ENCODE data around the gene AFP. TPM values are rescaled to one million over a fixed set of nuclear protein-coding genes. Genes with fewer than 3 reads are reported as not detected.

AFP gene
- total RNA-seq, 1 donor from 2014 or later = 11.3 TPM

DNA sequence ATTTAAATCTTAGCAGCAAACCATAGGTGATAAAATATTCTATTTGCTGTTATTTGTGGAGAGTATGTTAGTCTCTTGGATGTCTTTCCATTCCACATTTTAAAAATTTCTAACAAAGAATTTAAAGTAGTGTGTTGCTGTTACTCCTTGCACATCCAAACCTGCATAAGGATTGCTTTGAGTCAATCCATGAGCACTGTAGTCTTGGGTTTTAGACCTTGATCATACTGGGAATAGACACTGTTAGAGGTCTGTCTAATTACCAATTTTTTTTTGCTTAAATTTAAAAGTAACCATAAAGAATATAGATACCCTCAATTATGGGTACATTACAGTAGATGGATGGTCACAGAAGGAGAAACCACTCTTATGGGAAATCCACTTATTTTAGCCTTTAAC lies 1.5 kb downstream of the AFP start:
- Mint-ChIP-seq H3K9me3 (ENCODE audit: unreplicated experiment) (no peaks in the 10 kb centered on the region), H3K4me1 (ENCODE audit: low read depth, unreplicated experiment) (peaks cover 2% of the 10 kb centered on the region), H3K27me3 (ENCODE audit: low read depth, unreplicated experiment) (peaks cover 3% of the 10 kb centered on the region), H3K4me3 (ENCODE audit: unreplicated experiment) (no peak overlapping the region), H3K27ac (ENCODE audit: unreplicated experiment) (no peak overlapping the region), H3K36me3 (ENCODE audit: low read depth, unreplicated experiment) (no peaks in the 10 kb centered on the region)
- H3K9ac ChIP-seq (ENCODE audit: low read length) = no peak overlapping the region
- no peak overlapping the region for H3K4me2 ChIP-seq (ENCODE audit: low read length)
- no peak overlapping the region for H3K27ac ChIP-seq (ENCODE audit: low read depth, low read length)
- H3K79me2 ChIP-seq (ENCODE audit: insufficient read depth, low read length) = no peaks in the 10 kb centered on the region
- no peaks in the 10 kb centered on the region for H3K4me1 ChIP-seq (ENCODE audit: insufficient read depth, low read length)
- H3K9me3 ChIP-seq (ENCODE audit: insufficient read depth, low read depth, low read length) = no peaks in the 10 kb centered on the region
- no peaks in the 10 kb centered on the region for H3K36me3 ChIP-seq (ENCODE audit: insufficient read depth, low read length)
- H3K4me3 ChIP-seq (ENCODE audit: insufficient read depth, low read depth, low read length) = no peak overlapping the region
- TF ChIP-seq EZH2 (IDR thresholded peaks at IDR 0.05; ENCODE audit: insufficient read depth, low read length) (no peak), CTCF (IDR thresholded peaks at IDR 0.05; ENCODE audit: insufficient read depth, low read depth, low read length) (no peak)
- H2AFZ ChIP-seq (ENCODE audit: low read depth, low read length) = no peak overlapping the region
- FAIRE-seq = no peak
- DNase-seq (ENCODE audit: low read depth) = no peak
- H3K27me3 ChIP-seq (ENCODE audit: insufficient read depth, low read length) = no peaks in the 10 kb centered on the region
- no peaks in the 10 kb centered on the region for H4K20me1 ChIP-seq (ENCODE audit: insufficient read depth, low read length)

DNA sequence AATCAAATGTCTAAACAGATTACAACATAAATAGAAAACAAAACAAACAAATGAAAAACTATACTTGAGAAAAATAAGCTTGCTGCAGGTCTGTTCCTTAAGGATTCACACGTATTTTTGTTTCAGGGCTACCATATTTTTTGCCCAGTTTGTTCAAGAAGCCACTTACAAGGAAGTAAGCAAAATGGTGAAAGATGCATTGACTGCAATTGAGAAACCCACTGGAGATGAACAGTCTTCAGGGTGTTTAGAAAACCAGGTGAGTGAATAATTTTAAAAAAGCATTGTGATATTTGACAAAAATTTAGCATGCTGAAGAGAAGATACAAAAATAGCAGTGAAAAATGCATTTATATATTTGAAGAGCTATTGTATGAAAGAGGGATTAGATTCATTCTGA lies 2.0 kb downstream of the AFP start:
- H3K9me3 Mint-ChIP-seq (ENCODE audit: unreplicated experiment) = no peaks in the 10 kb centered on the region
- TF ChIP-seq EZH2 (IDR thresholded peaks at IDR 0.05; ENCODE audit: insufficient read depth, low read length) (no peak), CTCF (IDR thresholded peaks at IDR 0.05; ENCODE audit: insufficient read depth, low read depth, low read length) (no peak)
- Histone ChIP-seq H3K9me3 (ENCODE audit: insufficient read depth, low read depth, low read length) (no peaks in the 10 kb centered on the region), H3K4me3 (ENCODE audit: insufficient read depth, low read depth, low read length) (no peak overlapping the region), H3K9ac (ENCODE audit: low read length) (no peak overlapping the region), H3K36me3 (ENCODE audit: insufficient read depth, low read length) (no peaks in the 10 kb centered on the region), H3K4me1 (ENCODE audit: insufficient read depth, low read length) (no peaks in the 10 kb centered on the region), H2AFZ (ENCODE audit: low read depth, low read length) (no peak overlapping the region), H3K79me2 (ENCODE audit: insufficient read depth, low read length) (no peaks in the 10 kb centered on the region), H4K20me1 (ENCODE audit: insufficient read depth, low read length) (no peaks in the 10 kb centered on the region), H3K27me3 (ENCODE audit: insufficient read depth, low read length) (no peaks in the 10 kb centered on the region), H3K4me2 (ENCODE audit: low read length) (no peak overlapping the region), H3K27ac (ENCODE audit: low read depth, low read length) (no peak overlapping the region)
- peaks cover 3% of the 10 kb centered on the region for H3K27me3 Mint-ChIP-seq (ENCODE audit: low read depth, unreplicated experiment)
- H3K4me1 Mint-ChIP-seq (ENCODE audit: low read depth, unreplicated experiment) = peaks cover 2% of the 10 kb centered on the region
- no peak overlapping the region for H3K4me3 Mint-ChIP-seq (ENCODE audit: unreplicated experiment)
- DNase-seq (ENCODE audit: low read depth) = no peak
- H3K36me3 Mint-ChIP-seq (ENCODE audit: low read depth, unreplicated experiment) = no peaks in the 10 kb centered on the region
- FAIRE-seq = no peak
- no peak overlapping the region for H3K27ac Mint-ChIP-seq (ENCODE audit: unreplicated experiment)

GRCh38 chr4:73438582-73439215 lies 2.7 kb downstream of the AFP start:
- Histone ChIP-seq H3K27me3 (ENCODE audit: insufficient read depth, low read length) (no peaks in the 10 kb centered on the region), H3K4me3 (ENCODE audit: insufficient read depth, low read depth, low read length) (no peak overlapping the region), H3K79me2 (ENCODE audit: insufficient read depth, low read length) (no peaks in the 10 kb centered on the region), H3K36me3 (ENCODE audit: insufficient read depth, low read length) (no peaks in the 10 kb centered on the region), H3K4me2 (ENCODE audit: low read length) (no peak overlapping the region), H3K9ac (ENCODE audit: low read length) (no peak overlapping the region), H3K4me1 (ENCODE audit: insufficient read depth, low read length) (no peaks in the 10 kb centered on the region), H4K20me1 (ENCODE audit: insufficient read depth, low read length) (no peaks in the 10 kb centered on the region), H3K9me3 (ENCODE audit: insufficient read depth, low read depth, low read length) (no peaks in the 10 kb centered on the region), H3K27ac (ENCODE audit: low read depth, low read length) (no peak overlapping the region), H2AFZ (ENCODE audit: low read depth, low read length) (no peak overlapping the region)
- H3K27ac Mint-ChIP-seq (ENCODE audit: unreplicated experiment) = no peak overlapping the region
- FAIRE-seq = no peak
- TF ChIP-seq EZH2 (IDR thresholded peaks at IDR 0.05; ENCODE audit: insufficient read depth, low read length) = no peak
- TF ChIP-seq CTCF (IDR thresholded peaks at IDR 0.05; ENCODE audit: insufficient read depth, low read depth, low read length) = no peak
- H3K27me3 Mint-ChIP-seq (ENCODE audit: low read depth, unreplicated experiment) = peaks cover 3% of the 10 kb centered on the region
- no peak for DNase-seq (ENCODE audit: low read depth)
- H3K36me3 Mint-ChIP-seq (ENCODE audit: low read depth, unreplicated experiment) = no peaks in the 10 kb centered on the region
- peaks cover 2% of the 10 kb centered on the region for H3K4me1 Mint-ChIP-seq (ENCODE audit: low read depth, unreplicated experiment)
- H3K9me3 Mint-ChIP-seq (ENCODE audit: unreplicated experiment) = no peaks in the 10 kb centered on the region
- no peak overlapping the region for H3K4me3 Mint-ChIP-seq (ENCODE audit: unreplicated experiment)
